ENCODE results near the gene RNF112. TPM values are rescaled to one million over a fixed set of nuclear protein-coding genes. Genes with fewer than 3 reads are reported as not detected.
"Not testable (repeated sequence)": the region's sequence is repeated elsewhere in the genome, so short reads cannot be mapped to it uniquely, and the experiment has no call there.

Gene RNF112
- total RNA-seq, 1 donor from 2014 or later: 0.31 TPM

GRCh38 chr17:19442731-19443130 lies 31.7 kb downstream of the RNF112 start:
- Mint-ChIP-seq H3K4me1 (ENCODE audit: unreplicated experiment) (peaks cover 5% of the 10 kb centered on the region), H3K27ac (ENCODE audit: unreplicated experiment) (no peak overlapping the region), H3K36me3 (ENCODE audit: low read depth, unreplicated experiment) (peaks cover 15% of the 10 kb centered on the region), H3K27me3 (ENCODE audit: unreplicated experiment) (no peaks in the 10 kb centered on the region), H3K4me3 (ENCODE audit: unreplicated experiment) (no peak overlapping the region), H3K9me3 (ENCODE audit: unreplicated experiment) (peaks cover 14% of the 10 kb centered on the region)
- TF ChIP-seq CTCF (IDR thresholded peaks at IDR 0.05; ENCODE audit: unreplicated experiment): no peak
- DNase-seq (ENCODE audit: low spot score): no peak

GRCh38 chr17:19443148-19443547 lies 32.1 kb downstream of the RNF112 start:
- TF ChIP-seq CTCF (IDR thresholded peaks at IDR 0.05; ENCODE audit: unreplicated experiment): no peak
- H3K4me1 Mint-ChIP-seq (ENCODE audit: unreplicated experiment): peaks cover 5% of the 10 kb centered on the region
- no peak overlapping the region for H3K4me3 Mint-ChIP-seq (ENCODE audit: unreplicated experiment)
- H3K9me3 Mint-ChIP-seq (ENCODE audit: unreplicated experiment): peaks cover 14% of the 10 kb centered on the region
- H3K27ac Mint-ChIP-seq (ENCODE audit: unreplicated experiment): no peak overlapping the region
- DNase-seq (ENCODE audit: low spot score): no peak
- peaks cover 15% of the 10 kb centered on the region for H3K36me3 Mint-ChIP-seq (ENCODE audit: low read depth, unreplicated experiment)
- H3K27me3 Mint-ChIP-seq (ENCODE audit: unreplicated experiment): no peaks in the 10 kb centered on the region

DNA sequence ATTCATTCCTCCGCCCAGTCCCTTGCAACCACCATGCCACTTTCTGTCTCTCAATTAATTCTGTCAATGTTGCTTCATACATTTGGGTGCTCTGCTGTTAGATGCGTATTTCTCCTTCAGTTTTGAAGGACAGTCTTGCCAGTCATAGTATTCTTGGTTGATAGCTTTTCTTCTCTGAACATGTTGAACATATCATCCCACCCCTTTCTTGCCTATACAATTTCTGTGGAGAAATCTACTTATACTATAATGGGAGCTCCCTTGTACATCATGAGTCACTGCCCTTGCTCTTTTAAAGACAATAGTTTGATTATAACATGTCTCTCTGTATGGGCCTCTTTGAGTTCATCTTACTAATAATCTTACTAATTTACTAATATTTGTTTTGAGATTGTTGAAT lies 34.1 kb downstream of the RNF112 start:
- peaks cover 14% of the 10 kb centered on the region for H3K9me3 Mint-ChIP-seq (ENCODE audit: unreplicated experiment)
- H3K36me3 Mint-ChIP-seq (ENCODE audit: low read depth, unreplicated experiment): peaks cover 15% of the 10 kb centered on the region
- H3K4me1 Mint-ChIP-seq (ENCODE audit: unreplicated experiment): peaks cover 3% of the 10 kb centered on the region
- no peak overlapping the region for H3K27ac Mint-ChIP-seq (ENCODE audit: unreplicated experiment)
- no peak for TF ChIP-seq CTCF (IDR thresholded peaks at IDR 0.05; ENCODE audit: unreplicated experiment)
- peaks cover 2% of the 10 kb centered on the region for H3K27me3 Mint-ChIP-seq (ENCODE audit: unreplicated experiment)
- DNase-seq (ENCODE audit: low spot score): no peak
- H3K4me3 Mint-ChIP-seq (ENCODE audit: unreplicated experiment): no peak overlapping the region

GRCh38 chr17:19446577-19446976 lies 35.5 kb downstream of the RNF112 start:
- H3K27ac Mint-ChIP-seq (ENCODE audit: unreplicated experiment); H3K4me1 Mint-ChIP-seq (ENCODE audit: unreplicated experiment); H3K4me3 Mint-ChIP-seq (ENCODE audit: unreplicated experiment); H3K27me3 Mint-ChIP-seq (ENCODE audit: unreplicated experiment); DNase-seq (ENCODE audit: low spot score): not testable (repeated sequence)
- Mint-ChIP-seq H3K36me3 (ENCODE audit: low read depth, unreplicated experiment) (peaks cover 15% of the 10 kb centered on the region), H3K9me3 (ENCODE audit: unreplicated experiment) (peaks cover 14% of the 10 kb centered on the region)

DNA sequence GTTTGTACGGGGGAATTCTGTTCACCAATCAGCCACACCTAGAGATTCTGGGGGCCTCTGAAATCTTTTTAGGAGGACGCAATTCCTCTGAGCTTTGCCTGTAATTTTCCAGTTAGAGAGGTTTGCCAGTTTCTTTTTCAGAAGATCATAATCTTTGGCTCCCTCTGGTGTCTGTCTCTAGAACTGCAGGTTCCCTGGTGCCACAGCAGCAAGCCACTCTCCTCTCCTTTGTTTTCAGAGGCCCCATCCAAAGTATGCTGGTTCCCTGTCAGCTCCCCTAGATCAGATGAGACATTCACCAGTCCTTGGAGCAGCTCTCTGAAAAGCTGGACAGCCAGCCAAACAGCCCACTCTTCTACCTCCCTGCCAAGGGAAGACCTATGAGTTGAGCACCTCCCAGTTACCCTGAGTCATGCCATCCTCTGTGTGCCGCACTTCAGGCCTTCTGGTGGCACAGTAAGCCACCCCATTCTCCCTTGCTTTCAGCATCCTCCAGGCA lies 36.1 kb downstream of the RNF112 start:
- H3K4me1 Mint-ChIP-seq (ENCODE audit: unreplicated experiment): peaks cover 3% of the 10 kb centered on the region
- peaks cover 3% of the 10 kb centered on the region for H3K27me3 Mint-ChIP-seq (ENCODE audit: unreplicated experiment)
- H3K36me3 Mint-ChIP-seq (ENCODE audit: low read depth, unreplicated experiment): peaks cover 15% of the 10 kb centered on the region
- DNase-seq (ENCODE audit: low spot score): peak; percentile 82
- peaks cover 14% of the 10 kb centered on the region for H3K9me3 Mint-ChIP-seq (ENCODE audit: unreplicated experiment)
- TF ChIP-seq CTCF (IDR thresholded peaks at IDR 0.05; ENCODE audit: unreplicated experiment): peak; percentile 92
- no peak overlapping the region for H3K27ac Mint-ChIP-seq (ENCODE audit: unreplicated experiment)
- H3K4me3 Mint-ChIP-seq (ENCODE audit: unreplicated experiment): no peak overlapping the region
